ENCODE measurements around the gene ZNF32.
A peak's percentile ranks its signal among the peaks of the same experiment; 100 is the strongest.
"Not testable (repeated sequence)": the region's sequence is repeated elsewhere in the genome, so short reads cannot be mapped to it uniquely, and the experiment has no call there.

ZNF32 gene

DNA sequence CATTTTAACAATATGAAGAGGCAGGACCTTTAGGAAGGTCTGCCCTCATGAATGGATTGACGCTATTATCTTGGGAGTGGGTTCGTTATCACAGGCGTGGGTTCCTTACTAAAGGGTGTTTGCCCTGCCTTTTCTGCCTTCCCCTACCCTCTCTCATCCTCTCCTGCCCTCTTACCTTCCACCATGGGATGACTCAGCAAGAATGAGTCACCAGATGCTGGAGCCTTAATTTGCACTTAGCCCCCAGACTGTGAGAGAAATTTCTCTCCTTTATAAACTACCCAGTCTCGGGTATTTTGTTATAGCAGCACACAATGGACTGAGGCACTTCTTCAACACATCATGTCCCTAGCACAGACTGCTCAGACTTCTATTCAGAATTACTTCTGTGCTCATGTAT lies 31.4 kb upstream of the ZNF32 start:
- DNase-seq (ENCODE audit: low read depth): no peak

DNA sequence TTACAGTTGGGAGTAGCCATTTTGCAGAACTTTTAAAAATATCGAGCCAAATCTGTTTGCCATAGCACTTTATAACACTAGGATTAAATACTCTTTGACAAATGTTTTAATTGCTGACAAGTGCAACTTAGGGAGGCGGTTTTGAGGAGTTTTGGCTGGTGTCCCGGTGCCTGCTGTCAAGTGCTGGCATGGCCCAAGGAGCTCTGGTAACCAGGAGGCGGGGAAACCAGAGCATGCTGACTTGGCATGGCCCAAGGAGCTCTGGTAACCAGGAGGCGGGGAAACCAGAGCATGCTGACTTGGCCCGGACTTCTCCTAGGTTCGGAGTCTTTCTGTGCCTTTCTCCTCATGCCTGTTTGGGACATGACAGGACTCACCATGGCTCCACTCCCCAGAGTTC lies 30.8 kb upstream of the ZNF32 start:
- DNase-seq (ENCODE audit: low read depth): no peak

DNA sequence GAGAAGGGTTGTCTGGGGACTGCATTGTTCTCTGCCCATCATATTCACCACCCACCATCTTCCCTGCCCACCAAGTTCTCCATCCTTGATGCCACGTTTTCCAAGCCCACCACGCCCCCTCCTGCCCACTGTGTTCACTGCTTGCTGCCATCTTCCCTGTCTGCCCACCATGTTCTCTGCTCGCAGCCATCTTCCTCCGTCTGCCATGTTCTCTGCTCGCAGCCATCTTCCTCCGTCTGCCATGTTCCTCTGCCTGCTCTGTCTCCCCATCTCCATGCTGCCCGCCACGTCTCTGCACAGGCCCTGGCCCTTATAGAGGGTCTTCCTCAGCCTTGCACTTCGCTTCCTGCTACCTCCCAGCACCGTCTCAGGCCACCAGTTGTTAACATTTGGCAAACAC lies 30.0 kb upstream of the ZNF32 start:
- no peak for DNase-seq (ENCODE audit: low read depth)

DNA sequence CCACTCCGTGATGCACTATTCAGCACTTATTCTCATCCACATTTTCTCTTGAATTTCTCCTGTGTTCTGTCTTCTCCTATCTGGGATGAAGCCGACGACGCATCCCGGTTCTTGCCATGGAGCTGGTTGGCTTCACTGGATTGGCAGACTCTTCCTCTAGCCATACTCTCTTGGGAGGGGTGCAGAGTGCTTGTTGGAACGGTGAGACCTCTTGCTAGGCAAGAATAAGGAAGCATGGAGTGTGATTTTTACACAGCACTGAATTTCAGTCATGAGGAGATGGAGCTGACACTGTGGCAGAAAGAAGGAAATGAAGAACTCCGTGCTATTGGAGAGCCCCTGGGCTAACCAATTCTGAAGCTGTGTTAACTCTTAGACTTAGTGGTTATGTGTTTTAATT lies 28.2 kb upstream of the ZNF32 start:
- no peak for DNase-seq (ENCODE audit: low read depth)

DNA sequence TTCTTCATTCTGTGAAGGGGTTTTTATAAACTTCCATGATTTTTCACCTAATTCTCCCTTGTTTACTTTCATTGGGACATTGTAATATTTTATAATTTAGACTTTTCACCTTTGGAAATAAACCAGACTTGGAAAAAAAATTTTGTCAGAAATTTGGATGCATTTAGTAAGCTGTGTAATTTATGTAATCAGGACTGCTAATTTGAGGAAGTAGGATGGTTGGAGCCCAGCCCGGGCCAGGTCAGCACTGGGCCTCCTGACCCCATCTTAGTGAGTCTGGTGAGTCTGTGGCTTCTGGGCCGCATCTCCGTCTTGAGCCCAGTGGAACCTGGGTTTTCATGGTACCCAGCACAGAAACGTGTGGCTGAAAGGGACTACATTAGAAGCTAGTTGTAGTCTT lies 27.6 kb upstream of the ZNF32 start:
- DNase-seq (ENCODE audit: low read depth): no peak

DNA sequence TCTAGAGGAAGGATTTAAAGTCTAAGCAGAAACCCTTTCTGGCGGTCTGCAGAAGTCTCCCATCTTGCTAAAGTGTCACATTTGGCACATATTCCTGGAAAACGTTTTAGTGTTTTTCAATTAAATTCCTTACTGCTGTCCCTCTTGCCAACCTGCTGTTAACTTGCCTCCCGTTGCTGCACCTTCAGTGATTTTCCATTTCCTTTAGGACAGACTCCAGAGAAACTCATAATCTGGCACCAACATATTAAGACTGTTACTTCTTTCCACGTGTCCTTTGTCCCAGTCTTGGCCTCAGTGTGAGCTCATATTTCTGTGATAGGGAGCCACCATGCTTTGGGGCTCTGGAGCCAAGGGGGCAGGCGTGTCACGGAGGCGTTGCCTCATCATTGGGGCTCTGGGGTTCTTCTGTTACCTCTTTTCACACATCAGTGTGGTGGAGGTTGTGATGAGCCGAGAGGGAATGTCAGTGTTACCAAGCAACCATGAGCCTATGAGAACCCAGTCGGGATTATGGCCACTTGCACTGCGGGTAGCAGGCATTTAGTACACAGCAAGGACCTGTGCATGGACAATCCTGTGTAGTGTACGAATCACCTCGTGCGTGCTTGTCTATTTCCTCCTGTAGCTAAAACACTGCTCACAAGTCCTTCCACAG lies 26.0 kb upstream of the ZNF32 start:
- no peak for DNase-seq (ENCODE audit: low read depth)

DNA sequence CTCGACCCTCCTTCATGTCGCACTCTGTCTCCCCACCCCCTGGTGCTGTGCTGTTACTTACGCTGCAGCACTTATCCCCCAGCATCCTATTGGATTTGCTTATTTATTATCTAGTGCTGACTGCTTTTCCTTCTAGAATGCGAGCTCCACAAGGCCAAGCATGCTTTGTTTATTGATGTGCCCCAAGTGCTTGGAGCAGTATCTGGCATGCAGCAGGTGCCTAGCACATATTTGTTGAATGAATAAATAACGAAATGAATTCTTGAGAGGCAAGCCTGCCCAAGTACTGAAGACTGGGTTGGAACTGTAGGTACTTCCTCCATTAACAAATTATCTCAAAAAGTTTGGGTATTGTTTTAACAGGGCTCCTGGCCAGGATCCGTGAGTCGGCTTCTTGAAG lies 24.8 kb upstream of the ZNF32 start:
- no peak for DNase-seq (ENCODE audit: low read depth)

DNA sequence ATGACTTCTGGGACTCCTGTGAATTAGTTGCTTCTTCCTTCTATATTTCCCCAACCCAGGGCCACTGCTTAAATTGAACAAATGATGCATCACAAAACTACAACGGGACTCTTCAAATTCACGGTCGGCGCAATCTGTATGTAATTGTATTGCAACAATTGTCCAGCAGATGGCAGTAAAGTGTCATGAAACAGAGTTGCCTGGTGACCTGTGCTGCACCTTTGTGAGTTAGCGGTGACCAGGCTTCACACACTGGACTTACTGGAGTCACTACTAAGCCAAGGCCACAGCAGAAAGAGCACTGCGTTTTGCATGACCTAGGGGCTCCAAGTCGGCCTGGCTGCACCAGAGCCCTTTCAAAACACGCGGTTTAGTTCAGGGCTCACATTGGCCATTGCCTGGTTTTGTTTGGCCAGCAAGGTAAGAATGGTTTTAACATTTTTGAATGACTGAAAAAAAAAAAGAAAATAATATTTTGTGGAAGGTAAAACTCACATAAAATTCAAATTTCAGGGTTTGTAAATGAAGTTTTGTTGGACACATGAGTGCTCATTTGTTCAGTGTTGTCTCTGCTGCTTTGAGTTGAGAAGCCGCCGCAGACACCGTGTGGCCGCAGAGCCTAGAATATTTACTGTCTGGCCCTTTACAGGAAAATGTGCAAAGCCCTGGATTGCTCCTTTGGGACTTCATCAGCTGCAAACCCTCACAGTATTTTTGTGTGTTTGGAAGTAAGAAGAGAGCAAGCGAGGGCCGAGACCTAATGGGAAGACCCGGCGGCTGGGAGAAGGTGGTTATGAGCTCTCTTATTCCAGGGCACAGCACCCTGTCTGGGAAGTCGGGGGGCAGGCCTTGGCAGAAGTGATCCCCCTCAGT lies 23.2 kb upstream of the ZNF32 start:
- peak; percentile 45 for DNase-seq (ENCODE audit: low read depth)

DNA sequence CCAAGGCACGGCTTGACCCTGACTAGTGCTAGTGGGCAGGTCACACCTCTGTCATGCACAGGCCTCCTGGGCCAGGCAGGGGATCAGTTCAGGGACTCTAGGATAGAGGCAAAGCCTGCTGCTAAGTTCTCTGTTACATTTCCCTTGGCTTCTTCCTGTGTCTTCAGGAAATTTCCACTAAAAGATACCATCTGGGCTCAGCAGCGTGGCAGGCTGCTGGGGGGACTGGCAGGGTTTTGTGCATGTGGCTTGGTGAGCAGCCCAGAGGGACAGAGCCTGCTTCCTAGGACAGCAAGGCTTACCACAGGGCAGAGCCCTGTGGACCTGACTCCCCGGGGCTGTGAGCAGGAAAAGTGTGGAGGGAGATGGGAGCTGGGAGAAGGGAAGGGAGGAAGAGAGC lies 20.7 kb upstream of the ZNF32 start:
- no peak for DNase-seq (ENCODE audit: low read depth)

DNA sequence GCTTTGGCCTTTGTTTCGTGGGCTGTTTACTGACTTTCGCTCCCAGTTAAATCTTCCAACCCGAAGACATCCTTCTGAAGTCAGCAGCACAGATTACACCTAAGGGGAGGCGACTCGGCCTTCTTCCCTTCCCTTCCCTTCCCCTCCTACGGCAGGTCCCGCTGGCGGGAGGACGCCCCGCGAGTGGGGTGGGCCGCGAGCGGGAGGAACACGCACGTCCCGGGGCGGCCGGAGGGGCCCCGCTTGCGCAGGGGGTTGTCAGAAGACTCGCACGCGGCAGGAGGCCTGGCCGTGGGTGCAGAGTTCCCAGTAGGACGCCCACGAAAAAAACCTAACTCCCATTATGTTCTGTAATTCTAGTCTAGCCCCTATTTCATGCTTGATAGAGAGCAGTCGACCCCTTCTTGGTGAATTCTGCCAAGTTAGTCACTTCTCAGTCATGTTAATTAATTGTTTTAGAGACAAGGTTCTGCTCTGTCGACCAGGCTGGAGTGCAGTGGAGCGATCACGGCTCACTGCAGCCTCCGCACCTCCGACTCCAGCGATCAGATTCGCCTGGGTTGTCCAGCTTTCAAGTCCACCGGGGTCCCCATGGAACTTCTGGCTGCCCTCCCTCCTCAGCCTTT lies 19.2 kb upstream of the ZNF32 start:
- DNase-seq (ENCODE audit: low read depth): no peak

DNA sequence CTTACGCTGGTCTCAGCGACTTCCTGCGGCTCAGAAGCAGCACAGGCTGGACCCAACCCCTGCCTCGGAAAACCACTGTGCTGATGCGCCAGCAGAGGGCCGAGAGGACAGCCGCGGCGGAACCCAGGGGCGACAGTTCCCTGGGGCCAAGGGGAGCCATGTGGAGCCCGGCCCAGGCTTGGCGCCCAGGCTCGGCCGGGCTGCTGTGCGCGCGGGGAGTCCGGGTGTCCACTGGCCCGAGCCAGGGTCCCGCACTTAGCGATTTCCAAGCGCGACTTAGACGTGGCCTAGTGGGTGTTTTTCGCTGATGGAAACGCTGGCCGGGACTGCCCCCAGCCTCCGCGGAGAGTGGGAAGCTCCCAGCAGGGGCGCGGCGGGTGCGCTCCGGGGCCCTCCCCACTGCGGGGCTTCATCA lies 18.6 kb upstream of the ZNF32 start:
- no peak for DNase-seq (ENCODE audit: low read depth)

DNA sequence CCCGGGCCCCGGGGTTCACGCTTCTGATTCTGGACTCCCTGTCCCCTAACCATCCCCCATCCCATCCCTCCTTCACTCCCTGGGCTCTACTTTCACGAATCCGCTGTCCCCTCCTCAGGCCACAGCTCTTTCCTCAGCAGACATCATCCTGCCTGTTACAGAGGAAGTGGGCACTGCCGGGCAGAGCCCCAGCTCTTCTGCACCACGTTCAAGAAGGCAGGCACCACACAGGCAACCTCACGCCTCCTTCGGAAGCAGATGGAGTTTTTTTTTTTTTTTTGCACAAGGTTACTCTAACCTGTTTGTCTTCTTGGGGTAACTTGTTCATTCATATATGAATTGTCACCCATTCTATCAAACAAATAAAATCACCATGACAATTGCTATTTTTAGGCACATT lies 17.9 kb upstream of the ZNF32 start:
- no peak for DNase-seq (ENCODE audit: low read depth)

DNA sequence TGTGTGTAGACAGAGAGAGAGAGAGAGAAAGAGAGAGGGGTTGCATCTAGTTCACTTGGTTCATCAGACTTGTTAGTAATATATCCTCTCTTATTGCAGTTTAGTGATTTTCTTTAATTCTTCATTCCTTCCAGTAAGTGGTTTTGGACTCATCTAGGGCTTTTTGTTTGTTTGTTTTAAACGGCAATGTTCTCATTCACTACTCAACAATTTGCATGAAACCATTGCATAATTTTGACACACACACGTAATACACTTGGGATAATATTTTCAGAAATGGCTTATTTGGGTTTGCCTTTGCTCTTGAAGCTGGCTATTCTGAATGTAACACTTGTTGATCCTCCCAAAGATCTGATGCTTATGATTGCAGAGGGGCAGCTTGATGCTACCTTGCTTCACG lies 16.4 kb upstream of the ZNF32 start:
- no peak for DNase-seq (ENCODE audit: low read depth)

DNA sequence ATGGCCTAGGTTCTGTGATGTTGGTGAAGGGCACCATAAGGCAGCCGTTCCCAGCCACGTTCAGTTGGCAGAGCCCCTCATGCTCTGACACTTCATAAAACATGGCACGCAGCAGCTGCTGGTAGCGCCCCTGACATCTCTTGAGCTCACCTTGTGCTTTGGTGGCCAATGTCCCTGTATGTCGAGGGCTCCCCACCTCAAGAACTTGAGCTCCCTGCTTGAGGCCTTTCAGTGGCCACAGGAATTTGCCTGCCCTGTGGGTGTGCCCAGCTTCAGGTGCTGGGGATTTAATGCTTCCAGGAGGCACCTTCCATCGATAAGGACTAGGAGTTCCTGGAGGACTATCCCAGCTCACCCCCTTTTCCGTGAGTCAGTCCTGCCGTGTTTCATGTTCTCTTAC lies 9.5 kb upstream of the ZNF32 start:
- no peak for DNase-seq (ENCODE audit: low read depth)

DNA sequence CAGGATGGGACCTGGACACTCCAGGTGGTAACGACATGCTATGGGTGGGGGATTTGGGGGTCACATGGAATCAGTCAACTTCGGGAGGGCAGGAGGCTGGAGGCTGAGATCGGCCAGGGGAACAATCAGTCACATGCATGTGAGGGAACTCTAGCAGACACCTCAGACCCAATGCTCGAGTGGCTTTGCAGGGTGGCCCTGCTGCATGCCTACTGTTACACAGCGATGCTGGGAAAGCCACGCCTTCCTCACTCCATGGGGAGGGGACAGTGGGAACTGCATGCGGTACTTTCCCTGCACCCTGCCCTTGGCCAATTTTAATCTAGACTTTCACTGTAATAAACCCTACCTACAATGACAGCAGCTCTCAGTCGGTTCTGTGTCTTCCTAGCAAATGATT lies 6.6 kb upstream of the ZNF32 start:
- no peak for DNase-seq (ENCODE audit: low read depth)

DNA sequence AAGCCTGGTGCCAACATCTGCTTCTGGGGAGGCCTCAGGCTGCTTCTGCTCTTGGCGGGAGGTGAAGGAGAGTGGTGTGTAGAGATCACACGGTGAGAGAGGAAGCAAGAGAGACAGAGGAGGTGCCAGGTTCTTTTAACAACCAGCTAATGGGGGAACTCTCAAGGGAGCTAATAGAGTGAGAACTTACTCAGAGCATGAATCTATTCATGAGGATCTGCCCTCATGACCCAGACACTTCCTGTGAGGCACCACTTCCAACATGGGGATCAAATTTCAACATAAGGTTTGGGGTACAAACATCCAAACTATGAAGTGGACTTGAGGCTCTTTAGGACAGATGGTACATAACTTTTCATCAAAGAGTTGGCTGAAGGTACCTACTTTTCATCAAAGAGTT lies 5.1 kb upstream of the ZNF32 start:
- no peak for DNase-seq (ENCODE audit: low read depth)

DNA sequence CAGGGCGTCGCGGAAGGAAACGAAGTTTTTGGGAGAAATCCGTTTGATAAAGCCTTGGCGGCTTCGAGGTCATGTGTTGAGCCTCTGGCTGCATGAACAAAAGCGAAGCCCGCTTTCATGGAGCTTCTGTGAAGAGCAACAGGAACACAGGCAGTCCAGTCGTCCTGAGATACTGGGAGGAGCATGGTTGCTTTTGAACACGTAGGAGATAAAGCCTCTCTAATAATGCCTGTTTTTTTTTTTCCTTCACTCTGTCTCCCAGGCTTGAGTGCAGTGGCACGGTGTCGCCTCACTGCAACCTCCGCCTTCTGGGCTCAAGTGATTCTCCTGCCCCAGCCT lies 473 bp upstream of the ZNF32 start:
- no peak for DNase-seq (ENCODE audit: low read depth)

DNA sequence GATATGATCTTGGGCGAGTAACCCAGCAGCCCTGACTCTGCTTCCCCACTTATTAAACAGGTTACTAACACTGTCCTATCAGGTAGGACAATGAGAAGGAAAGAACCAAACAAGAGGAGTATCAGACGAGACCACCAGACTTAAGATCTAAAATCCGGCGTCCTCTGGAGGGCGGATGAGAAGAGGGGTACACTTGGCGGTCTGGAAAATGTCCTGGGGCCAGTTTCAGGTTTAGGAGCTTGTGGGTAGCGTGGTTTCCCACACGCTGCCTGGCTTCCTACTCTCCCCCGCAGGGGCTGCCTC lies 635 bp downstream of the ZNF32 start:
- DNase-seq (ENCODE audit: low read depth): no peak

DNA sequence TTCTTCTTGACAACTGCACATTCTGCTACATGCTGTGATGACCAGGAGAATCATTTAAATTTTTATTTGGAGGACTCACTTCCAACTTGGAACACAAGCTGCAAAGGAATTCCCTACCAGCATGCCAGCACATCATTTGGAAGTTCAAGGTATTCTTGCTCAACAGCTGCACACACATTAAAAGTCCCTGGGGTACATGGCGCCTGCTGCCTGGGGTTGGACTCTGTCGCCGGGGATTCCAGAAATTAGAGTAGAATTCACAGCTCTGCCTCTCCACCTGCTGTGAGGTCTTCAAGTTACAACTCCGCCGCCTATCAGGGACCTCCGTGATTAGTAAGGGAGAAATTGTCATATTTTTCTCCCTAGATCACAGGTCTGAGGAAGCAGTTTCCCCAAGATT lies 1.1 kb downstream of the ZNF32 start:
- DNase-seq (ENCODE audit: low read depth): no peak

DNA sequence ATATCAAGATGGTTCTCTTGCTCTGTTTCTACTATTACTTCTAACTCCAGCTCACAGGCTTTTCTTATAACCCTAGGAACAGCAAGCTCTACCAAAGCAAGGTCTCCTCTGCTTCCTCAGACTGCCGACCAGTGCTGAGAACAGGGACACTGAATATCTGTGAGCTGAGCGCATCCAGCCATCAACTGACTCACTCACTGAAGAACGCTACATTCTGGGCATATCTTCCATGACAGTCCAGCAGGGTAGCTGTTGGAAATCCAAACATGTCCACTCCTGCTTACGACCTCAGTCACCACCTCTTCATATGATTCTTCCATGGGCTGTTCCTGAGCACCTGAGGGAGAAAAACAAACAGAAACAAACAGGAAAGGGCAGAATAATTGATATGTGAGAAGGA lies 2.8 kb downstream of the ZNF32 start:
- no peak for DNase-seq (ENCODE audit: low read depth)

DNA sequence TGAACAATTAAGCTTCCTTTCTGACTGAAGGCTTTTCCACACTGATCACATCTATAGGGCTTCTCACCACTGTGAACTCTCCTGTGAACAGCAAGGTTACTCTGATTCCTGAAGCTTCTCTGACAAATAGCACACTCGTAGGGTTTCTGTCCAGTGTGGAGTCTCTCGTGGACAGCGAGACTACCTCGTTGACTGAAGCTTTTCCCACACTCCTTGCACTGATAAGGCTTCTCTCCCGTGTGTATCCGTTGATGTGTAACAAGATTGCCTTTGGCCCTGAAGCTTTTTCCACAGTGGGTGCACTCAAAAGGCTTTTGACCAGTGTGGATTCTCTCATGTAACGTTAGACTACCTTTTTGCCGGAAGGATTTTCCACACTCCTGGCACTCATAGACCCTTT lies 4.4 kb downstream of the ZNF32 start:
- no peak for DNase-seq (ENCODE audit: low read depth)

DNA sequence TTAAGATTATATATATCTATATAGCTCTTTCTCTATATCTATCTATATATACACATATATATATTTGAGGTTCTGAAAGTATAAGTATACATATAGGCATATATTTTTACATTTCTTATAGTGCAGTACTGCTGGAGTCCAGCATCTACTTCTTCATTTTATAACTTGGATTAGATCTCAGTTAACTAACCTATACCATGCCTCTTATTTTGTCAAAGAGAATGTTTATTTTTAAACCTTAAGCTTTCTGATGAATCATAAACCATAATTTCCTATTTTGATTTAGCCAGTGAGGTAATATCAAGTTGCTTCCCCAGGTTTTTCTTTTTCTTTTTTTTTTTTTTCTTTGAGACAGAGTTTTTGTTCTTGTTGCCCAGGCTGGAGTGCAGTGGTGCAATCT lies 8.1 kb downstream of the ZNF32 start:
- DNase-seq (ENCODE audit: low read depth): no peak

DNA sequence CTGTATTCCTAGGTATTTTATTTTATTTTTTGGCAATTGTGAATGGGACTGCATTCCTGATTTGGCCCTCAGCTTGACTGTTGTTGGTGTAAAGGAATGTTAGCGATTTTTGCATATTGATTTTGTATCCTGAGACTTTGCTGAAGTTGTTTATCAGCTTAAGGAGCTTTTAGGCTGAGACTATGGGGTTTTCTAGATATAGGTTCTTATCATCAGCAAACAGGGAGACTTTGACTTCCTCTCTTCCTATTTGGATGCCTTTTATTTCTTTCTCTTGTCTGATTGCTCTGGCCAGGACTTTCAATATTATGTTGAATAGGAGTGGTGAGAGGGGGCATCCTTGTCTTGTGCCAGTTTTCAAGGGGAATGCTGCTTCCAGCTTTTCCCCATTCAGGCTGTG lies 12.9 kb downstream of the ZNF32 start:
- not testable (repeated sequence) for DNase-seq (ENCODE audit: low read depth)

DNA sequence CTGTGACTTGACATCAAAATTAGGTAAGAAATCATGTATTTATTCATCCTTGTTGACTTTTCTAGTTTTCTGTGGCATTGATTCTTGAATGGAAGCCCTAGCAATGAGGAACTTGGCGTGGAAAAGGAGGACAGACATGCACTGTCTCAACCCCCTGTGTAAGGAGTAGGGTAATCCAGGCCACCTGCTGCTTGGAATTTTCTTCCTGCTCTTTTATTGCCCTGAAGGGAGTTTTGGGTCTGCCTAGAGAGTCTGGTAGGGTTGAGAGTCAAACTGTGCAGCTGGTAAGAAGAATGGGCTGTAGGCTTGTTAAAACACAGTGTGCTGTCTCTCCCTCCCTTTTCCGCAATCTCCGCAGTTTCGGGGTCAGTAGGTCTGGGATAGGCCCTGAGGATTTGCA lies 19.7 kb downstream of the ZNF32 start:
- no peak for DNase-seq (ENCODE audit: low read depth)
